HT1080 (cell line): ENCODE results near the gene NEUROD1. TPM values are rescaled to one million over a fixed set of nuclear protein-coding genes. Genes with fewer than 3 reads are reported as not detected.
A peak's percentile ranks its signal among the peaks of the same experiment; 100 is the strongest.

Source experiments
- DNase-seq: peaks from one replicate; pipeline ENCODE4 v3.0.0-alpha.2; 2015; ENCODE audit warnings: low read depth
- total RNA-seq: library from RNA; depleted of rRNA; stranded (reverse); fragments of >200 nt; shearing (Covaris generic); gene quantifications from 2 replicates; pipeline ENCODE4 v1.2.3, GENCODE V29; 2014; rRNA removed

The NEUROD1 gene
- total RNA-seq, 1 experiment from 2014 or later, result not detected

- no peak for DNase-seq
Observed at GRCh38 chr2:181643151-181643550, 37.2 kb downstream of the NEUROD1 start.

GRCh38 chr2:181642086-181642485, 38.2 kb downstream of the NEUROD1 start:
- DNase-seq, result no peak

DNA sequence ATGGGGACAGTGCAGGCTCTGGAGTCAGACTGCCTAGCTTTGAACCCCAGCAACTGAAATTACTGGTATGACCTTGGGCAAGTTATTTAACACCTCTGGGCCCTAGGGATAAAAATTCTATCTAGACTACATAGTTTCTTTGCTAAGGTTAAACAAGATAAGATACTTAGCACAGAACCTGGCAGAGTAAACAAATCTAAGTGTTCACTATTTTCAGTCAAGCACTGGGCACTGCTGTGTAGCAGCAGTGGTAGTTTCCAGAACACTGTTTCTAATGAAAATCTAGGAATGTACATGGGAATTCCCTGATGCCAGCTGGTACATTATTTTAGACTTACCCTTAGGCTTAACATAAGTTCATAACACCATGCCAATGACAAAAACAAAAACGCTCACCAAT, 40.6 kb downstream of the NEUROD1 start:
- no peak for DNase-seq

DNA sequence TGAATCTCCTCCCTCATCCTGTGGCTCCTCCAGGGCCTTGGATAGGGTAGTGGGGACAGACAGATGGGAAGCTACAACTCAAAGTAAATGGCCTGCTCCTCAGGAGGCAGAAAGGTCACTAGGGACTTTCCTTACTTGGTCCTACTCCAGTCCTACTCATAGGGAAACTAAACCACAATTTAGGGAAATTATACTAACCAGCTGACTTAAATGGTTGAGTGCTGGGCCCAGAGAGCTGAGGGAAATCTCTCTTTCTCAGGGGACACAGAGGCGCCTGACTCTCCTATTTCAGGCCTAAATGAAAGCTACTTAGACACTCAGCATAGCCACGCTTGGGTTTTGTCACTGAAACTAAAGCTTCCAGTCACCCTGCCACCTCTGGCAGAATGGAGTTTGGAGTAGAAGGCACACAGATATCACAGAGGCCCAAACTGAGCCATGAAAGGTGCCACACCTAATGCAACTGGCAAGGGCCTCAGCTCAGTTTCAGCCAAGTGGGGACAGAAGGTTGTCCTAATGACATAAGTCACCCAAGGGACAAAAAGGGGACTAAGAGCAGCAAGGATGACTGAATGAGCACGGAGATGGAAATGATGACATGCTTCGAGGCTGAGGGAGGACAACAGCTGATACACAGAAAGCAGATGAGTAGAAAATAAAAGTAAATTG, 47.5 kb downstream of the NEUROD1 start:
- no peak for DNase-seq

- DNase-seq, result no peak
Observed at GRCh38 chr2:181628590-181629585, 51.4 kb downstream of the NEUROD1 start.

- DNase-seq, result peak; percentile 72
Observed at GRCh38 chr2:181627545-181627944, 52.8 kb downstream of the NEUROD1 start.

- no peak for DNase-seq
Observed at GRCh38 chr2:181626671-181627070, 53.6 kb downstream of the NEUROD1 start.

Other genes starting within 250 kb of the NEUROD1 start
- gene ITGA4, start 223.1 kb downstream of the NEUROD1 start, total RNA-seq, result 28.8 and 30.7 TPM in 2 replicates
- 0.03 TPM in 1 of 2 replicates, not detected in the other for gene CERKL, start 23.4 kb downstream of the NEUROD1 start, total RNA-seq
- 116 and 120 TPM in 2 replicates for gene ITPRID2, start 211.2 kb upstream of the NEUROD1 start, total RNA-seq